Kidney capillary endothelial cell (primary cell): ENCODE results near the gene EXOC4.
A peak's percentile ranks its signal among the peaks of the same experiment; 100 is the strongest.
"Not testable (repeated sequence)": the region's sequence is repeated elsewhere in the genome, so short reads cannot be mapped to it uniquely, and the experiment has no call there.

Experiments
- DNase-seq: peaks from one replicate; pipeline ENCODE4 v3.0.0-alpha.2; 2018; ENCODE audit warnings: low spot score

The EXOC4 gene

DNA sequence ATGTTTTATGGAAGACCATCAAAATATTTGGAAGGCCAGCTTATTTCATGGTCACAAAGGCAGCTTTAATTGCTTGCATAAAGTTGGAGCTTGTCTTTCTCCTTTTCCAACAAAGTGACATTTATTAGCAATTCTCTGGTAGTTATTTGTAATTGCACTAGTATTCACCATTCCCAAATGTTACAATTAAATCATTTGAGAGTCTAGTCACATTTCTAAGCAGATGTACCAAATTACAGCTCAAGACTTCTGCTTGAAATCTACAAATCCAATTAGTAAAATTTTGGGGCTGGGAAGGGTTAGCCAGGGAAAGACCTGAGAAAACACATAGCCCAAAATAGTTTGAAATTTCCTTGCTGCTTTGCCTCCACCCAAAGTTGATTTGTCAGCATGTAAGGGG lies 498.2 kb downstream of the EXOC4 start:
- DNase-seq: no peak

- no peak for DNase-seq
Measured at GRCh38 chr7:133753513-133753912, 500.6 kb downstream of the EXOC4 start.

- no peak for DNase-seq
Measured at GRCh38 chr7:133754708-133755107, 501.8 kb downstream of the EXOC4 start.

GRCh38 chr7:133755901-133756300 lies 503.0 kb downstream of the EXOC4 start:
- no peak for DNase-seq

DNA sequence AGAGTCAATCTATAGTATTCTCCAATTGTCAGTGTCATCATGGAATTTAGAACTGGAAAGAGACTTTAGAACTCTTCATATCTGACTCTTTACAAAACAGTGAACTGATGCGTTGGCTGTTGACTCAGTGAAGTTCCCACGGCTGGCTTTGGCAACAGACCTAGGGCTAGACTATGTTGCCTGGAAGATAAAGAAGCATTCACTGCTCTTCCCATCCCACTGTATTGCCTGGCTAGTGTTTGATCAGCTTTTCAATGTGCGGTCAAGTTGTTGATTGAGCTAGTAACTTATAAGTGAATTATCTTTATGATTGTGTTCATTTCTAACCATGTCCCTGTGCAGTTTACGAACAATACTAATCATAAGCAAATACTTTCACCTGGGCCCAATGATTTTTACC lies 508.6 kb downstream of the EXOC4 start:
- no peak for DNase-seq

GRCh38 chr7:133763076-133763640 lies 510.3 kb downstream of the EXOC4 start:
- DNase-seq: no peak

GRCh38 chr7:133769668-133770067 lies 516.8 kb downstream of the EXOC4 start:
- DNase-seq: no peak

- peak; percentile 39 for DNase-seq
Measured at GRCh38 chr7:133770863-133771492, 518.1 kb downstream of the EXOC4 start.

GRCh38 chr7:133771788-133772419 lies 519.0 kb downstream of the EXOC4 start:
- DNase-seq: no peak

DNA sequence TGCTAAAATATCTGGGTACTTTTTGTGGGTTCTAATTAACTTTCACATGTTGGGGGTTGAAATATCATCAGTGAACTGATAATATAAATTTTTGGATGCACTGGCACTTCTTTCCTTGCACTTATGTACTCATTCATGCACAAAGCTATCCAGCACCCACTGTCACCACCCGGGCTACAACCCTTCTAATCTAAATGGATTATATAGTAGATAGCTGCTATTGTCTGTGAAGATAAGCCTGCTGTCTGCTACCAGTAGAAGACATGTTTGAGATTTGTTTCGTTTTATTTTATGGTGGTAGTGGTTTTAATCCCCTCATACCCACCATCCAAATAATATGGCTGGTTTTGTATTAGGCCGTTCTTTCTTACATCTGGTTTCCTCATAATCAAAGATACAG lies 520.7 kb downstream of the EXOC4 start:
- no peak for DNase-seq

- DNase-seq: no peak
Measured at GRCh38 chr7:133775201-133775600, 522.3 kb downstream of the EXOC4 start.

- no peak for DNase-seq
Measured at GRCh38 chr7:133776266-133776665, 523.4 kb downstream of the EXOC4 start.

GRCh38 chr7:133777701-133778100 lies 524.8 kb downstream of the EXOC4 start:
- DNase-seq: no peak

DNA sequence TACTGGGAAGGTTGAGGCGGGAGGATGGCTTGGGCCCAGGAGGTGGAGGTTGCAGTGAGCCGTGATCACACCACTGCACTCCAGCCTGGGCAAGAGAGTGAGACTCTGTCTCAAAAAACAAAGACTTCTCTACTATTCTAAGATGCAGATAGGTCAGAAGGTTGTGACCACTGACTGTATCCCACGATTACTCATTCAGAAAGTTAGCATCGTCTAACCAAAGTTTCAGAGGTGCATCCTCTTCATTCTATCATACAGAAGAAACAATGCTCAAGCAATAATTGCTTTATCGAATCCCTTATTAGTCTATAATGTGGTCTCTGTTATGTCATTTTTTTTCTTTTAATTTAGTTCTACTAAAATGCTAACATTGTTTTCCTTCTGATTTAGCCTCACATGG lies 525.6 kb downstream of the EXOC4 start:
- DNase-seq: no peak

- not testable (repeated sequence) for DNase-seq
Measured at GRCh38 chr7:133779538-133779937, 526.7 kb downstream of the EXOC4 start.

DNA sequence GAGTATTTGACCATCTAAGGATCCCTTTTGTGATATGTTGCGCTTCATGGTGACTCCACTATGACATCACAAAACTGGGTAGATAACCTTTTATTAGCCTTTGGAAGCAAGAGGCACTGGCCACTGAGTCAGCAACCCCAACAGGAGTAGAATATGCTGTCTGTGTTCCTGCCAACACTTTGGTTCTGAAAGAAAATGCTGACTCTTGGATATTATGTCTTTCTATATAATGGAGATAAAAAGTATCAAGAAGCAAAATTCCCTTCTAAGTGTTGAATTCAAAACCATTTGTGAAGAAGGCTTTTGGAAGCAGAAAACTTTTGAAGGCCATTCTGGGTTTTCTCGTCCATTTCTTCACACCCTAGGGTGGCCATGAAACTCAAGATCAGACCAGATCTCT lies 528.0 kb downstream of the EXOC4 start:
- no peak for DNase-seq

DNA sequence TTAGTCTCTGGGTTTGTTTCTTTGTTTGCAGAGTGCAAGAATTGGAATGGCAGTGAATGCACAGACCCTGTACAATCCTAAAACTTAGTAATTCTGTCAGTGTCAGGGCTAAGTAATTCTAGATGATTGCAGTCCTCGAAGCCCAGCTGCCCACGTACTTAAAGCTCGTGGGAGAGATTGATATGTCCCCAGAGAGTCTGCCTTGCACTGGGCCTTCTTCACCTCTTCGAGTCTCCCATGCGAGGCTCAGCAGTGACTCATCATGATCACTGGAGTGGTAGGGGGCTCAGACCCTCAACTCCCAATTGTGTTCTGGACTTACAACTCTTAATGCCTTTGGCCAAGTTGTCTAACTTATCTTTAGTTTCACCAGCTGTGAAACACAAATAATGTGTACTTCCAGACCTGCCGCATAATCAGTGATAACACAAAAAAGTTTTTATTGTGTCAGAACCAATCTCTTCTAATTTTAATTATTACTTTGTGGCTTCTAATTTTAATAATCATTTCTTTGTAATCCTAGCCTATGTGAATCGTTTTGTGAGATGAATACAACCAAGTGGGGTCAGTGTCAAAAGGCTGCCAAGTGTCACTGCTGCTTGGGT lies 528.7 kb downstream of the EXOC4 start:
- DNase-seq: no peak

- DNase-seq: no peak
Measured at GRCh38 chr7:133782470-133782869, 529.6 kb downstream of the EXOC4 start.

DNA sequence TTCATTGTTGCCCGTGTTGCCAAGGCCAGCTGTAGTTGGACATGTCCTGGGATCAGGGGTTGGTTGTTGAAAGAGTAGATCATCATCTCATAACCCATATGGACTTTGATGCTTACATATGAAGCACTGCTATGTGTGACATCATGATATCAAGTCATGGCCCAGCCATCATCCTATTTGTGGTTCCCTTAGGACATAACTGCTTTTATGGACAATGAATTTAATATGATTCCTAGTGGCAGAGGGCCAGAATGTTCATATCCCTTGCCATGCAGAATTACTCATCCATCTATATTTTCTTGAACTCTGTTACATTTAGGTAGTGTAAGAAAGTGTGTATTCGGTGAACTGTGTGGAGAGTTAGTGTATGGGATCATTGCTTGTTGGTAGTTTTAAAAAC lies 530.4 kb downstream of the EXOC4 start:
- no peak for DNase-seq

GRCh38 chr7:133784486-133785001 lies 531.7 kb downstream of the EXOC4 start:
- DNase-seq: no peak

DNA sequence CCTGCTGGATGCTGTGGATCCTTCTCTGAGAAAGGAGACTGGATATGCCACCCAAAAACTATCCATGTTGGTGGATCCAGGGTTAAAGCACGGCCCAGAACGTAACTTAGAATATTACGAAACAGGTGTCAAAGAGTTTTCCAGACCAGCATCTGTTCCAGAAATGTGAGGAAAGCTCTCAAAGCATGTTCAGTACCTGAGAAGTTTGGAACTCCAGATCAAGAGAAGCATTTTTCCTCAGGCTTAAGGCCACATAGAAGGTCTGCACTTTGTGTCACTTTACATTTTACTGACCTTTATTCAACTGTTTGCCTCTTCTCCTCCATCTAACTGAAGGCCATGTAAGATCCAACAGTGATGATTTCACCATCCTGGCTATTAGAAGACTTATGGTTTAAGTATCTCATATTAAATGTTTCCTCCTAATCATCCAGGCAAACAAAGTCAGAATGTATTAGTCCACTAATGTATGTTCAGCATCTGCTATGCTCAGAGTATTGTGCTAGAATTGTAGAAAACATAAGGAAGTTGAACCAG lies 533.6 kb downstream of the EXOC4 start:
- no peak for DNase-seq

DNA sequence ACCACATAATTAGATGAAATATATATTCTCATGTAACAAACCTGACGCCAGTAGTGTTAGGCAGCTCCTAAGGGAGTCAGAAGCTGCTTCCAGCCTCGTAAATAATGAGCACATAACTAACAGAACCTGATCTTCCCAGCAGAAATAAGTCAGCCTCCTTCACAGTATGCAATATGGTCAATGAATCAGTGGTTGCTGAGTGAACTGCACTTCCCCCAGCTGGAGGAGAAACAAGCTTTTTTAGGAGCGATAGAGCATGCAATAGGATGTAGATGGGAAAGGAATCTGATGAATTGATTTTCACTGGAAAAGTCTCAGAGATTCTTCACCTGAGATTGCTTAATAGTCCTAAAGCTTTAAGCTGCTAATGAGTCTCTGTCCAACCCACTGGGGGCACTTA lies 537.1 kb downstream of the EXOC4 start:
- no peak for DNase-seq

DNA sequence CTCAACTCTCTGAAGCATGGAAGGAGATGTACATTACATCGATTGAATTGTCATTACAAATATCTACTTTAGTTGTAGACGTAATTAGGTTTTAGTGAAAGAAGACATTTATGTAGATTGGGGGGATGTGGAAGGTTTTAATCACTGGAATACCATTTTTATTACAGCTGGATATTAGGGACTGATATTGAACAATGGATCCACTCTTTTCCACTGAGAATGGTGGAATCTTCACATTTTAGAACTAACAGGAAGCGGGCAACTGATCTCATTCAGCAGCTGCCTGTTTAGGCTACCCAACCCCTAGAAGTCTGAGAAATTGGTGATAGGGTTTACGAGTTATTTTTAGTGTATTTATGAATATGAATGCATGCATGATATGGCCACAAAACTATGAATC lies 538.0 kb downstream of the EXOC4 start:
- DNase-seq: no peak
